ENCODE data around the gene EIF3B. TPM values are rescaled to one million over a fixed set of nuclear protein-coding genes. Genes with fewer than 3 reads are reported as not detected.
"Not testable (repeated sequence)": the region's sequence is repeated elsewhere in the genome, so short reads cannot be mapped to it uniquely, and the experiment has no call there.

Gene EIF3B
- total and polyA plus RNA-seq, 2 of the 4 experiments (the other 2 are of a cell fraction) = 105 to 201 TPM

GRCh38 chr7:2417178-2417577 is 62.6 kb downstream of the EIF3B start:
- H2BK20ac ChIP-seq (ENCODE audit: low read depth, low read length); DNase-seq; H3K9me1 ChIP-seq (ENCODE audit: insufficient read depth, low read length); BruUV-seq (replicated peaks); dilution Hi-C loops (cut with HindIII; ENCODE audit: low sequenced_read_pairs, unreplicated experiment); H3K9me3 ChIP-seq (ENCODE audit: control insufficient read depth, insufficient read depth, low read length); H2AK9ac ChIP-seq (replicated peaks; ENCODE audit: low read depth, low read length, poor library complexity); H4K91ac ChIP-seq (ENCODE audit: insufficient read depth, low read depth, low read length); H2BK120ac ChIP-seq (ENCODE audit: low read depth, low read length); H3K4ac ChIP-seq (ENCODE audit: low read depth, low read length); CTCF ChIA-PET; H3K27me3 ChIP-seq (ENCODE audit: control insufficient read depth, insufficient read depth, low read length); intact Hi-C loops (cut with micrococcal nuclease); ATAC-seq (ENCODE audit: low read depth); H2AFZ ChIP-seq (replicated peaks; ENCODE audit: low read length, poor library complexity); H2AK5ac ChIP-seq (ENCODE audit: low read depth, low read length); H3K56ac ChIP-seq (ENCODE audit: extremely low read depth, insufficient read depth, low read length); in situ Hi-C loops (cut with MboI; ENCODE audit: low sequenced_read_pairs); H3K18ac ChIP-seq (ENCODE audit: low read depth, low read length); H3K27ac ChIP-seq (ENCODE audit: insufficient read depth, low read length); H2BK15ac ChIP-seq (ENCODE audit: low read depth, low read length); H4K5ac ChIP-seq (ENCODE audit: low read depth, low read length); H3K9ac ChIP-seq (ENCODE audit: low read depth, low read length); H3K36me3 ChIP-seq (ENCODE audit: control insufficient read depth, insufficient read depth, low read length); H3K4me3 ChIP-seq (ENCODE audit: insufficient read depth, low read depth, low read length); H3K4me2 ChIP-seq (ENCODE audit: low read depth, low read length); H3K14ac ChIP-seq (replicated peaks; ENCODE audit: low read depth, low read length); POLR2A ChIA-PET (ENCODE audit: unreplicated experiment); H2BK5ac ChIP-seq (ENCODE audit: low read depth, low read length, poor library complexity, severe bottlenecking); H4K8ac ChIP-seq (ENCODE audit: low read depth in 2 of 2, low read length in 2 of 2); H3K23ac ChIP-seq (ENCODE audit: low read depth, low read length): not testable (repeated sequence)
- peaks cover 20% of the 10 kb centered on the region for H4K20me1 ChIP-seq (ENCODE audit: insufficient read depth, low read length)
- peaks cover 29 to 31% of the 10 kb centered on the region in 2 experiments for H3K79me1 ChIP-seq (ENCODE audit: low read depth in 1 of 2, low read length in 2 of 2)
- H3K4me1 ChIP-seq (ENCODE audit: control insufficient read depth, insufficient read depth, low read length) = peaks cover 11% of the 10 kb centered on the region
- WGBS, 2 experiments (ENCODE audit: extremely low coverage in 2 of 2, insufficient read length in 1 of 2) = no CpG with 5 or more reads among the region's 3 CpGs
